Measurements from ENCODE around the gene DOK4.

- TF ChIP-seq CTCF (IDR thresholded peaks at IDR 0.05) (peak in 1 of 4 experiments; percentile 14), POLR2A (IDR thresholded peaks at IDR 0.05) (peak in 1 of 2 donors; percentile 15)
Measured at GRCh38 chr16:57535680-57536305, 49.5 kb upstream of the DOK4 start.
